A673 (cell line): ENCODE measurements around the gene TEC.

Source experiments
- EZH2 ChIP-seq: fragments of 200-600 bp; sonication (generic); IDR thresholded peaks from 2 replicates; pipeline ENCODE4 v1.6.1; 2017; ENCODE audit warnings: borderline replicate concordance, low read depth, mild to moderate bottlenecking, mixed read lengths, antibody characterized with exemption, low read length; ENCODE audit not compliant: poor library complexity, severe bottlenecking
- TF ChIP-seq, protein P1 (sequence below): fragments of 300-800, 200-600 bp; sonication (generic); conservative IDR thresholded peaks from 2 replicates; pipeline ENCODE4 v1.5.1; 2017; ENCODE audit warnings: low read depth, mild to moderate bottlenecking, antibody characterized with exemption, low read length, moderate library complexity, mixed read lengths

GRCh38 chr4:48225368-48226141, 44.1 kb downstream of the TEC start:
- TF ChIP-seq, protein P1, sequence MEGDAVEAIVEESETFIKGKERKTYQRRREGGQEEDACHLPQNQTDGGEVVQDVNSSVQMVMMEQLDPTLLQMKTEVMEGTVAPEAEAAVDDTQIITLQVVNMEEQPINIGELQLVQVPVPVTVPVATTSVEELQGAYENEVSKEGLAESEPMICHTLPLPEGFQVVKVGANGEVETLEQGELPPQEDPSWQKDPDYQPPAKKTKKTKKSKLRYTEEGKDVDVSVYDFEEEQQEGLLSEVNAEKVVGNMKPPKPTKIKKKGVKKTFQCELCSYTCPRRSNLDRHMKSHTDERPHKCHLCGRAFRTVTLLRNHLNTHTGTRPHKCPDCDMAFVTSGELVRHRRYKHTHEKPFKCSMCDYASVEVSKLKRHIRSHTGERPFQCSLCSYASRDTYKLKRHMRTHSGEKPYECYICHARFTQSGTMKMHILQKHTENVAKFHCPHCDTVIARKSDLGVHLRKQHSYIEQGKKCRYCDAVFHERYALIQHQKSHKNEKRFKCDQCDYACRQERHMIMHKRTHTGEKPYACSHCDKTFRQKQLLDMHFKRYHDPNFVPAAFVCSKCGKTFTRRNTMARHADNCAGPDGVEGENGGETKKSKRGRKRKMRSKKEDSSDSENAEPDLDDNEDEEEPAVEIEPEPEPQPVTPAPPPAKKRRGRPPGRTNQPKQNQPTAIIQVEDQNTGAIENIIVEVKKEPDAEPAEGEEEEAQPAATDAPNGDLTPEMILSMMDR = no peak
- no peak for TF ChIP-seq EZH2
